Activated CD4-positive, alpha-beta memory T cell treated with anti-CD3 and anti-CD28 coated beads for 36 hours (primary cell): Measurements from ENCODE around the gene CABP4. TPM values are rescaled to one million over a fixed set of nuclear protein-coding genes. Genes with fewer than 3 reads are reported as not detected.

Source experiments
- CTCF ChIA-PET: fragments of 350-600 bp; sonication (Branson Sonifier 250); formaldehyde crosslinking; loops from one replicate; lab custom pipeline; 2021; ENCODE audit warnings: antibody characterized with exemption, inconsistent platforms; lab: Charles Lee
- POLR2A ChIA-PET: fragments of 350-600 bp; sonication (Branson Sonifier 250); formaldehyde crosslinking; loops from one replicate; lab custom pipeline; 2021; ENCODE audit warnings: antibody characterized with exemption; lab: Charles Lee
- DNase-seq: peaks from one replicate; pipeline ENCODE4 v3.0.0-alpha.2; 2020
- H3K27ac Mint-ChIP-seq: one replicate; pipeline ENCODE4 v1.8.0; 2021; ENCODE audit warnings: mixed read lengths
- H3K27me3 Mint-ChIP-seq: one replicate; pipeline ENCODE4 v1.8.0; 2021; ENCODE audit warnings: mixed read lengths
- H3K36me3 Mint-ChIP-seq: one replicate; pipeline ENCODE4 v1.8.0; 2021; ENCODE audit warnings: mixed read lengths
- H3K4me1 Mint-ChIP-seq: one replicate; pipeline ENCODE4 v1.8.0; 2021; ENCODE audit warnings: low read depth, mixed read lengths
- H3K4me3 Mint-ChIP-seq: one replicate; pipeline ENCODE4 v1.8.0; 2021; ENCODE audit warnings: mild to moderate bottlenecking, mixed read lengths
- H3K9me3 Mint-ChIP-seq: one replicate; pipeline ENCODE4 v1.8.0; 2021; ENCODE audit warnings: mixed read lengths
- intact Hi-C: fragments of 100-400 bp; cut with micrococcal nuclease; formaldehyde crosslinking; loops from one replicate; pipeline ENCODE4 v1.15.1; 2023
- total RNA-seq, 2 experiments: library from RNA; stranded (reverse); gene quantifications; one replicate each; pipeline ENCODE4 v1.2.3, GENCODE V29; 2021

Gene CABP4
- total RNA-seq, 2 experiments from 2014 or later = 1.0 to 1.2 TPM

GRCh38 chr11:67442504-67443404, 12.4 kb upstream of the CABP4 start:
- Mint-ChIP-seq H3K27me3 (no peaks in the 10 kb centered on the region), H3K9me3 (no peaks in the 10 kb centered on the region), H3K36me3 (peaks cover 20% of the 10 kb centered on the region), H3K4me1 (peaks cover 69% of the 10 kb centered on the region), H3K27ac (peak overlapping the region; percentile 51), H3K4me3 (peak overlapping the region; percentile 59)
- ChIA-PET CTCF (interaction anchor here (0.8 kb wide), 1 partner anchor 26 kb away, joined by 3 read pairs; the partner anchor contains the start of gene TMEM134), POLR2A (interaction anchor here (0.8 to 1.0 kb wide), 2 partner anchors 22 to 43 kb away, joined by 3 read pairs; no protein-coding TSS in a partner anchor)
- no peak for DNase-seq
- intact Hi-C loops = no loop called here

GRCh38 chr11:67445515-67445914, 9.6 kb upstream of the CABP4 start:
- Mint-ChIP-seq H3K27ac (peak overlapping the region; percentile 79), H3K4me1 (peaks cover 71% of the 10 kb centered on the region), H3K27me3 (no peaks in the 10 kb centered on the region), H3K36me3 (no peaks in the 10 kb centered on the region), H3K4me3 (peak overlapping the region; percentile 77), H3K9me3 (no peaks in the 10 kb centered on the region)
- intact Hi-C loops = no loop called here
- ChIA-PET CTCF (interaction anchor here (0.6 to 1.1 kb wide), 2 partner anchors 44 to 55 kb away, joined by 3 read pairs; partner anchors contain the start of gene PPP1CA), POLR2A (interaction anchor here (0.6 to 1.0 kb wide), 2 partner anchors 9 to 15 kb away, joined by 3 to 4 read pairs; no protein-coding TSS in a partner anchor)
- DNase-seq = no peak

GRCh38 chr11:67448220-67448609, 6.9 kb upstream of the CABP4 start:
- intact Hi-C loops = no loop called here
- POLR2A ChIA-PET = interaction anchor here (1.3 kb wide), 1 partner anchor 11 kb away, joined by 7 read pairs; the partner anchor contains the start of gene PTPRCAP
- H3K4me3 Mint-ChIP-seq = no peak overlapping the region
- no peaks in the 10 kb centered on the region for H3K36me3 Mint-ChIP-seq
- no peaks in the 10 kb centered on the region for H3K9me3 Mint-ChIP-seq
- CTCF ChIA-PET = no interaction called here
- H3K4me1 Mint-ChIP-seq = peaks cover 54% of the 10 kb centered on the region
- no peaks in the 10 kb centered on the region for H3K27me3 Mint-ChIP-seq
- no peak for DNase-seq
- no peak overlapping the region for H3K27ac Mint-ChIP-seq

- intact Hi-C loops = no loop called here
- CTCF ChIA-PET = interaction anchor here (0.6 kb wide), 1 partner anchor 12 kb away, joined by 3 read pairs; the partner anchor contains the start of gene PTPRCAP
- POLR2A ChIA-PET = interaction anchor here (0.6 to 2.4 kb wide), 4 partner anchors 12 to 114 kb away, joined by 3 to 8 read pairs (median 4); partner anchors contain the start of genes PPP1CA, PTPRCAP and RPS6KB2
- Mint-ChIP-seq H3K4me1 (peaks cover 50% of the 10 kb centered on the region), H3K27me3 (no peaks in the 10 kb centered on the region), H3K27ac (no peak overlapping the region), H3K4me3 (no peak overlapping the region), H3K36me3 (no peaks in the 10 kb centered on the region), H3K9me3 (no peaks in the 10 kb centered on the region)
- DNase-seq = no peak
These were observed 5.9 kb upstream of the CABP4 start for GRCh38 chr11:67449116-67449844.

- ChIA-PET CTCF (no interaction called here), POLR2A (interaction anchor here (1.1 to 2.4 kb wide), 3 partner anchors 14 to 49 kb away, joined by 3 to 8 read pairs (median 3); partner anchors contain the start of genes PPP1CA and PTPRCAP)
- Mint-ChIP-seq H3K9me3 (no peaks in the 10 kb centered on the region), H3K4me1 (peaks cover 33% of the 10 kb centered on the region), H3K4me3 (no peak overlapping the region), H3K27ac (no peak overlapping the region), H3K36me3 (no peaks in the 10 kb centered on the region), H3K27me3 (no peaks in the 10 kb centered on the region)
- intact Hi-C loops = no loop called here
- DNase-seq = no peak
These were observed 4.1 kb upstream of the CABP4 start for GRCh38 chr11:67450796-67451657.

GRCh38 chr11:67451658-67451976, 3.5 kb upstream of the CABP4 start:
- Mint-ChIP-seq H3K36me3 (no peaks in the 10 kb centered on the region), H3K4me3 (no peak overlapping the region), H3K4me1 (peaks cover 28% of the 10 kb centered on the region), H3K27me3 (no peaks in the 10 kb centered on the region), H3K27ac (no peak overlapping the region), H3K9me3 (no peaks in the 10 kb centered on the region)
- intact Hi-C loops = no loop called here
- ChIA-PET CTCF (no interaction called here), POLR2A (interaction anchor here (1.0 to 2.4 kb wide), 3 partner anchors 13 to 32 kb away, joined by 3 to 8 read pairs (median 3); partner anchors contain the start of gene PTPRCAP)
- DNase-seq = no peak

GRCh38 chr11:67452141-67452952, 2.8 kb upstream of the CABP4 start, which contains the start of gene GPR152:
TSS of gene GPR152 (minus strand) at chr11:67452729. CDS start at chr11:67452724, 5 bp downstream.
- DNase-seq = no peak
- Mint-ChIP-seq H3K4me1 (peaks cover 20% of the 10 kb centered on the region), H3K4me3 (no peak within 1 kb of the TSS), H3K9me3 (no peaks in the 10 kb centered on the region), H3K36me3 (no peaks in the 10 kb centered on the region), H3K27me3 (no peaks in the 10 kb centered on the region), H3K27ac (no peak within 1 kb of the TSS)
- ChIA-PET POLR2A (interaction anchor here (1.0 to 1.1 kb wide), 2 partner anchors 13 to 32 kb away, joined by 3 read pairs; no protein-coding TSS in a partner anchor), CTCF (no interaction called here)
- intact Hi-C loops = no loop called here

- H3K9me3 Mint-ChIP-seq = no peaks in the 10 kb centered on the region
- intact Hi-C loops = no loop called here
- no peak for DNase-seq
- no peaks in the 10 kb centered on the region for H3K27me3 Mint-ChIP-seq
- no peaks in the 10 kb centered on the region for H3K36me3 Mint-ChIP-seq
- CTCF ChIA-PET = no interaction called here
- peaks cover 8% of the 10 kb centered on the region for H3K4me1 Mint-ChIP-seq
- POLR2A ChIA-PET = no interaction called here
- no peak overlapping the region for H3K27ac Mint-ChIP-seq
- no peak overlapping the region for H3K4me3 Mint-ChIP-seq
These were observed 1.1 kb upstream of the CABP4 start for GRCh38 chr11:67453816-67454732.

GRCh38 chr11:67456068-67456705, 1.0 kb downstream of the CABP4 start:
- Mint-ChIP-seq H3K9me3 (no peaks in the 10 kb centered on the region), H3K4me1 (peaks cover 4% of the 10 kb centered on the region), H3K36me3 (no peaks in the 10 kb centered on the region), H3K4me3 (no peak overlapping the region), H3K27ac (no peak overlapping the region), H3K27me3 (no peaks in the 10 kb centered on the region)
- CTCF ChIA-PET = no interaction called here
- POLR2A ChIA-PET = interaction anchor here (1.4 kb wide), 1 partner anchor 12 kb away, joined by 4 read pairs; no protein-coding TSS in a partner anchor
- no peak for DNase-seq
- intact Hi-C loops = no loop called here
